Suprapubic skin (tissue), 4 donors: ENCODE measurements around the gene MEF2B. TPM values are rescaled to one million over a fixed set of nuclear protein-coding genes. Genes with fewer than 3 reads are reported as not detected.

Experiments used
- DNase-seq, 2 donors: peaks; one replicate each; pipeline ENCODE4 v3.0.0-alpha.2; 2019; ENCODE audit warnings: low spot score in 2 of 2
- H3K27ac ChIP-seq: fragments of 200-600 bp; sonication (generic); one replicate; pipeline ENCODE4 v1.5.1; 2019
- H3K27me3 ChIP-seq: fragments of 200-600 bp; sonication (generic); one replicate; pipeline ENCODE4 v1.5.1; 2019
- H3K36me3 ChIP-seq: fragments of 200-600 bp; sonication (generic); one replicate; pipeline ENCODE4 v1.5.1; 2019
- H3K4me1 ChIP-seq: fragments of 200-600 bp; sonication (generic); one replicate; pipeline ENCODE4 v1.5.1; 2019
- H3K4me3 ChIP-seq: fragments of 200-600 bp; sonication (generic); one replicate; pipeline ENCODE4 v1.5.1; 2019; ENCODE audit warnings: mild to moderate bottlenecking
- H3K9me3 ChIP-seq: fragments of 200-600 bp; sonication (generic); one replicate; pipeline ENCODE4 v1.5.1; 2019
- CTCF ChIP-seq, 2 donors: fragments of 200-600 bp in 1 of 2; fragments of 450-650 bp in 1 of 2; sonication (generic) in 1 of 2; IDR thresholded peaks; one replicate each; pipeline ENCODE4 v1.5.1; 2016 to 2019; ENCODE audit warnings: antibody characterized with exemption in 2 of 2, mild to moderate bottlenecking in 1 of 2, moderate library complexity in 1 of 2
- EP300 ChIP-seq: sonication (generic); formaldehyde crosslinking; IDR thresholded peaks from one replicate; pipeline ENCODE4 v1.6.1; 2017; ENCODE audit warnings: antibody characterized with exemption
- POLR2A ChIP-seq, 2 donors: fragments of 450-650 bp; IDR thresholded peaks; one replicate each; pipeline ENCODE4 v1.6.1; 2017; ENCODE audit warnings: antibody characterized with exemption in 2 of 2, mild to moderate bottlenecking in 2 of 2, moderate library complexity in 2 of 2
- POLR2AphosphoS5 ChIP-seq, 3 donors: sonication (generic); formaldehyde crosslinking; IDR thresholded peaks; one replicate each; pipeline ENCODE4 v1.6.1; 2017; ENCODE audit warnings: antibody characterized with exemption in 3 of 3
- WGBS: methylation state at CpG from one replicate; pipeline ENCODE4 v1.1.5; 2018; 5-methylcytosine and 5-hydroxymethylcytosine counted together
- total RNA-seq, 4 donors: library from RNA; depleted of rRNA; stranded (reverse); fragments of >200 nt; gene quantifications; one replicate each; pipeline ENCODE4 v1.1.0, GENCODE V29; 2016

The MEF2B gene
- total RNA-seq = 1 to 10 TPM in 1 of 4 donors, under 1 TPM in 2, not detected in 1; 0.68 to 1.8 (median 0.73) TPM

GRCh38 chr19:19170053-19170872, at the start of gene MEF2B:
Gene MEF2B (minus strand): TSS chr19:19170263. CDS start chr19:19150735, 19,528 bp downstream.
- peaks cover 9% of the 10 kb centered on the region for H3K4me1 ChIP-seq
- H3K27ac ChIP-seq = no peak within 1 kb of the TSS
- 11% methylated on average over 45 of the region's 56 CpGs for WGBS
- peak within 1 kb of the TSS; percentile 27 for H3K4me3 ChIP-seq
- no peaks in the 10 kb centered on the region for H3K36me3 ChIP-seq
- no peak for TF ChIP-seq EP300
- no peak for TF ChIP-seq POLR2AphosphoS5 (IDR thresholded peaks at IDR 0.05)
- no peak for TF ChIP-seq CTCF (IDR thresholded peaks at IDR 0.05)
- TF ChIP-seq POLR2A (IDR thresholded peaks at IDR 0.05) = no peak
- DNase-seq = peak; percentile 80 to 85
- no peaks in the 10 kb centered on the region for H3K9me3 ChIP-seq
- H3K27me3 ChIP-seq = no peaks in the 10 kb centered on the region

- DNase-seq = no peak
- H3K27ac ChIP-seq = no peak overlapping the region
- WGBS = 85% methylated on average over 19 of the region's 21 CpGs
Observed at GRCh38 chr19:19218911-19219310, 48.8 kb upstream of the MEF2B start.

GRCh38 chr19:19217099-19217498, 47.0 kb upstream of the MEF2B start:
- WGBS = 54% methylated on average over 4 of the region's 4 CpGs
- H3K9me3 ChIP-seq = no peaks in the 10 kb centered on the region
- TF ChIP-seq CTCF (IDR thresholded peaks at IDR 0.05) (no peak), POLR2A (IDR thresholded peaks at IDR 0.05) (no peak), POLR2AphosphoS5 (IDR thresholded peaks at IDR 0.05) (no peak), EP300 (no peak)
- H3K36me3 ChIP-seq = no peaks in the 10 kb centered on the region
- H3K4me1 ChIP-seq = no peaks in the 10 kb centered on the region
- no peak overlapping the region for H3K4me3 ChIP-seq
- DNase-seq = no peak
- peaks cover 65% of the 10 kb centered on the region for H3K27me3 ChIP-seq
- H3K27ac ChIP-seq = no peak overlapping the region

More at GRCh38 chr19:19218911-19219310, 48.8 kb upstream of the MEF2B start:
- H3K36me3 ChIP-seq = no peaks in the 10 kb centered on the region
- TF ChIP-seq POLR2A (IDR thresholded peaks at IDR 0.05) (no peak), EP300 (no peak), CTCF (IDR thresholded peaks at IDR 0.05) (no peak), POLR2AphosphoS5 (IDR thresholded peaks at IDR 0.05) (no peak)
- no peaks in the 10 kb centered on the region for H3K9me3 ChIP-seq
- no peak overlapping the region for H3K4me3 ChIP-seq
- H3K27me3 ChIP-seq = peaks cover 51% of the 10 kb centered on the region
- no peaks in the 10 kb centered on the region for H3K4me1 ChIP-seq

- H3K4me1 ChIP-seq = no peaks in the 10 kb centered on the region
- 75% methylated on average over 4 of the region's 4 CpGs for WGBS
Observed at GRCh38 chr19:19215792-19216191, 45.7 kb upstream of the MEF2B start.

More at GRCh38 chr19:19215792-19216191, 45.7 kb upstream of the MEF2B start:
- Histone ChIP-seq H3K36me3 (no peaks in the 10 kb centered on the region), H3K9me3 (no peaks in the 10 kb centered on the region), H3K4me3 (no peak overlapping the region), H3K27me3 (peaks cover 74% of the 10 kb centered on the region), H3K27ac (no peak overlapping the region)
- no peak for DNase-seq
- TF ChIP-seq CTCF (IDR thresholded peaks at IDR 0.05) (no peak), POLR2A (IDR thresholded peaks at IDR 0.05) (no peak), EP300 (no peak), POLR2AphosphoS5 (IDR thresholded peaks at IDR 0.05) (no peak)
